ENCODE measurements around the gene TFAP2C. TPM values are rescaled to one million over a fixed set of nuclear protein-coding genes. Genes with fewer than 3 reads are reported as not detected.
"Not testable (repeated sequence)": the region's sequence is repeated elsewhere in the genome, so short reads cannot be mapped to it uniquely, and the experiment has no call there.

TFAP2C gene
- total RNA-seq, 1 donor from 2014 or later: 0.82 TPM

DNA sequence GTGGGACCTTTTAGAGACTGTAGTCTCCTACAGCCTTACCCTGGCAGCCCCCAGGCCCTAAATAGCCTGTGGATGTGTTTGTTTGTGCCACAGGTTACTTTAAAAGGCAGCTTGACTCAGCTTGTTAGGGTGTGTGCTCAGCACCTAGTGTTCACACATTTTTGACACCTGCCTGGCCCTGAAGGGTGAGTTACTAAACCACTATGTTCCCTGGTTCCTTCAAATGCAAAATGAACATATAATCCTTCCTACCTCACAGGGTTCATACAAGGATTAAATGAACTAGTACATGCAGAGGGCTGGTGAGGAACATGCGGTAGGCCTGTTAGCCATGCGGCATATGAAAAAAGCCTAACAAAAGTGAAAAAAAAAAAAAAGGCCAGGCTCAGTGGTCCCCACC is 14.9 kb upstream of the TFAP2C start:
- no peak for DNase-seq (ENCODE audit: low spot score)
- Mint-ChIP-seq H3K27me3 (ENCODE audit: unreplicated experiment) (peaks cover 3% of the 10 kb centered on the region), H3K36me3 (ENCODE audit: low read depth, unreplicated experiment) (no peaks in the 10 kb centered on the region), H3K27ac (ENCODE audit: unreplicated experiment) (no peak overlapping the region), H3K4me1 (ENCODE audit: unreplicated experiment) (no peaks in the 10 kb centered on the region), H3K4me3 (ENCODE audit: unreplicated experiment) (no peak overlapping the region), H3K9me3 (ENCODE audit: unreplicated experiment) (no peaks in the 10 kb centered on the region)
- TF ChIP-seq, protein P1, sequence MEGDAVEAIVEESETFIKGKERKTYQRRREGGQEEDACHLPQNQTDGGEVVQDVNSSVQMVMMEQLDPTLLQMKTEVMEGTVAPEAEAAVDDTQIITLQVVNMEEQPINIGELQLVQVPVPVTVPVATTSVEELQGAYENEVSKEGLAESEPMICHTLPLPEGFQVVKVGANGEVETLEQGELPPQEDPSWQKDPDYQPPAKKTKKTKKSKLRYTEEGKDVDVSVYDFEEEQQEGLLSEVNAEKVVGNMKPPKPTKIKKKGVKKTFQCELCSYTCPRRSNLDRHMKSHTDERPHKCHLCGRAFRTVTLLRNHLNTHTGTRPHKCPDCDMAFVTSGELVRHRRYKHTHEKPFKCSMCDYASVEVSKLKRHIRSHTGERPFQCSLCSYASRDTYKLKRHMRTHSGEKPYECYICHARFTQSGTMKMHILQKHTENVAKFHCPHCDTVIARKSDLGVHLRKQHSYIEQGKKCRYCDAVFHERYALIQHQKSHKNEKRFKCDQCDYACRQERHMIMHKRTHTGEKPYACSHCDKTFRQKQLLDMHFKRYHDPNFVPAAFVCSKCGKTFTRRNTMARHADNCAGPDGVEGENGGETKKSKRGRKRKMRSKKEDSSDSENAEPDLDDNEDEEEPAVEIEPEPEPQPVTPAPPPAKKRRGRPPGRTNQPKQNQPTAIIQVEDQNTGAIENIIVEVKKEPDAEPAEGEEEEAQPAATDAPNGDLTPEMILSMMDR (IDR thresholded peaks at IDR 0.05; ENCODE audit: unreplicated experiment): no peak

DNA sequence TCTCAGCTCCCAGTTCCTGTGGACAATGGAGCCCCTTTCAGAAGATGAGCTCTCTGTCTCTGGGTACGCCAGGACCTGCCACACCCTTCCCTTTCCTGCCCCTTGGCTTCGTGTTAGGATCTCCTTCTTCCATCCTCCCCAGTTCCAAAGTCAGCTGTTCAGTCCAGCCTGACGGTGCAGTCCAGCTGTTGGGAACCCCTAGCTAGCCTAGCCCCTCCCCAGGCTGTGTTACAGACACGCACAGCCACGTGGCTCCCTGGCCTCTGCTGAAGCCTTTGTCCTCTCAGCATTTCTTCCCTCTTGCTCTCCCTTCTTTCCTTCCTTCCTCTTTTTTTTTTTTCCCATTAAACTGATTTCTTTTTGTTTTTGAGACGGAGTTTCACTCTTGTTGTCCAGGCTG is 12.4 kb upstream of the TFAP2C start:
- H3K36me3 Mint-ChIP-seq (ENCODE audit: low read depth, unreplicated experiment): no peaks in the 10 kb centered on the region
- H3K4me1 Mint-ChIP-seq (ENCODE audit: unreplicated experiment): no peaks in the 10 kb centered on the region
- TF ChIP-seq, protein P1 (IDR thresholded peaks at IDR 0.05; ENCODE audit: unreplicated experiment): no peak
- no peak overlapping the region for H3K27ac Mint-ChIP-seq (ENCODE audit: unreplicated experiment)
- H3K9me3 Mint-ChIP-seq (ENCODE audit: unreplicated experiment): no peaks in the 10 kb centered on the region
- peaks cover 3% of the 10 kb centered on the region for H3K27me3 Mint-ChIP-seq (ENCODE audit: unreplicated experiment)
- no peak for DNase-seq (ENCODE audit: low spot score)
- H3K4me3 Mint-ChIP-seq (ENCODE audit: unreplicated experiment): no peak overlapping the region

DNA sequence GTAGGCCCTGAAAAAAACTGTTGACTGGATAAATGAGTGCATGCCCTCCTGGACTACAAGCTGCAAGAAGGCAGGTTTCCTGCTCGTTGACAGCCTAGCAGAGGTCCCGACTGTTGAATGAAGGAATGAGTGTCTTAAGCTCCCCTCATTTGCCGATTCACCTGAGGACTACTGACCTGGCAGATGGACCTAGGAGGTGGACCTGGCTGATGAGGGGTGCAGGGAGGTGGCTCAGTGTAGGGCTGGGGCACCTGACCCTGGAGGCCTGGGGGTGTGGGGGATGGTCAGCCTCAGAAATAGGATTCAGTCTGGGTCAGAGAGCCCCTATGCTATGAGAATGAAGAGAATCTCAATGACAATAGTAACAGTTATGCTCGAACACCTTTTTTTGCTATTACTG is 11.6 kb upstream of the TFAP2C start:
- DNase-seq (ENCODE audit: low spot score): no peak
- TF ChIP-seq, protein P1 (IDR thresholded peaks at IDR 0.05; ENCODE audit: unreplicated experiment): no peak
- Mint-ChIP-seq H3K4me3 (ENCODE audit: unreplicated experiment) (no peak overlapping the region), H3K27me3 (ENCODE audit: unreplicated experiment) (peaks cover 3% of the 10 kb centered on the region), H3K27ac (ENCODE audit: unreplicated experiment) (no peak overlapping the region), H3K9me3 (ENCODE audit: unreplicated experiment) (no peaks in the 10 kb centered on the region), H3K36me3 (ENCODE audit: low read depth, unreplicated experiment) (no peaks in the 10 kb centered on the region), H3K4me1 (ENCODE audit: unreplicated experiment) (no peaks in the 10 kb centered on the region)

DNA sequence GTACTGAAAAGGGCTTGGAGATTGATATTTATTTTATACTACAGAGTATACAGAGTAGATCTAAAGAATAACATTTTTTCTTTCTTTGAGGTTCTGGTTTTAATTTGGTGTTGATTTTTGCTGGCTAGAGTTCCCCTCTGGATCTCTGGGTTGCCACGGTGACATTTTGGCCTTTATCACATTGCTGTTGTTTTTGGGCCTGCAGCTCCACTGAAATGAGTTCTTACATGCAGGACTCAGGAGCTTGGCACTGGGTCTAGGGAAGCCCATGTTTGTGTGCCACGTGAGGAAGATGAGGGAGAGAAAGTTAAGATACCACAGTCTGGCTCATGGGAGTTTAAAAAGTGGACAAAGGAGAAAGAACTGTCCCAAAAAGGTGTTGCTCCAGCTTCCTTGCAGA is 7.4 kb upstream of the TFAP2C start:
- no peaks in the 10 kb centered on the region for H3K36me3 Mint-ChIP-seq (ENCODE audit: low read depth, unreplicated experiment)
- TF ChIP-seq, protein P1 (IDR thresholded peaks at IDR 0.05; ENCODE audit: unreplicated experiment): no peak
- no peaks in the 10 kb centered on the region for H3K9me3 Mint-ChIP-seq (ENCODE audit: unreplicated experiment)
- no peak overlapping the region for H3K4me3 Mint-ChIP-seq (ENCODE audit: unreplicated experiment)
- H3K27ac Mint-ChIP-seq (ENCODE audit: unreplicated experiment): no peak overlapping the region
- H3K27me3 Mint-ChIP-seq (ENCODE audit: unreplicated experiment): peaks cover 5% of the 10 kb centered on the region
- peaks cover 3% of the 10 kb centered on the region for H3K4me1 Mint-ChIP-seq (ENCODE audit: unreplicated experiment)
- DNase-seq (ENCODE audit: low spot score): no peak

DNA sequence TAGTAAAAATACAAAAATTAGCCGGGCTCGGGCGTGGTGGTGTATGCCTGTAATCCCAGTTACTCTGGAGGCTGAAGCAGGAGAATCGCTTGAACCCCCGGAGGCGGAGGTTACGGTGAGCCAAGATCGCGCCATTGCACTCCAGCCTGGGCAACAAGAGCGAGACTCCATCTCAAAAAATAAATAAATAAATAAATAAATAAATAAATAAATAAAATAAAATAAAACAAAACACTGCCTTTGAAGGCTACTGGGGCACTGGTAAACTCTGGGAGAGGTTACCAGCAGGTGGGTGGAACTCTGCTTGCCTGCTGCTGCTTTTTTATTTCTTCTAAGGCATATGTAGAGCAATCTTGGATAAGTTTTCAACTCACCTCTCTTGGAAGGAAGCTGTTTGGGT is 5.2 kb upstream of the TFAP2C start:
- peaks cover 12% of the 10 kb centered on the region for H3K4me1 Mint-ChIP-seq (ENCODE audit: unreplicated experiment)
- not testable (repeated sequence) for DNase-seq (ENCODE audit: low spot score); H3K36me3 Mint-ChIP-seq (ENCODE audit: low read depth, unreplicated experiment); H3K9me3 Mint-ChIP-seq (ENCODE audit: unreplicated experiment); H3K4me3 Mint-ChIP-seq (ENCODE audit: unreplicated experiment); H3K27ac Mint-ChIP-seq (ENCODE audit: unreplicated experiment)
- peaks cover 12% of the 10 kb centered on the region for H3K27me3 Mint-ChIP-seq (ENCODE audit: unreplicated experiment)
